Mucosa of stomach (tissue), 1 donor: ENCODE results near the gene SMTNL2.
"Not testable (repeated sequence)": the region's sequence is repeated elsewhere in the genome, so short reads cannot be mapped to it uniquely, and the experiment has no call there.

Experiments
- H3K27me3 ChIP-seq: one replicate; pipeline ENCODE4 v1.7.0; 2013; ENCODE audit warnings: mild to moderate bottlenecking, low read length; ENCODE audit not compliant: control insufficient read depth, insufficient read depth
- H3K36me3 ChIP-seq: one replicate; pipeline ENCODE4 v1.7.0; 2013; ENCODE audit warnings: low read length; ENCODE audit not compliant: control insufficient read depth, insufficient read depth
- H3K4me1 ChIP-seq: one replicate; pipeline ENCODE4 v1.7.0; 2013; ENCODE audit warnings: mild to moderate bottlenecking, low read length; ENCODE audit not compliant: control insufficient read depth, insufficient read depth
- H3K4me3 ChIP-seq: one replicate; pipeline ENCODE4 v1.7.0; 2013; ENCODE audit warnings: low read length
- H3K9ac ChIP-seq: one replicate; pipeline ENCODE4 v1.7.0; 2013; ENCODE audit warnings: mild to moderate bottlenecking, low read length, moderate library complexity
- H3K9me3 ChIP-seq: one replicate; pipeline ENCODE4 v1.7.0; 2013; ENCODE audit warnings: mild to moderate bottlenecking, low read length, moderate library complexity; ENCODE audit not compliant: control insufficient read depth
- donor health status: Pancreatic carcinoma.

Gene SMTNL2

GRCh38 chr17:4593021-4593421 is 8.7 kb downstream of the SMTNL2 start:
- H3K9ac ChIP-seq: no peak overlapping the region
- H3K27me3 ChIP-seq: peaks cover 4% of the 10 kb centered on the region
- peaks cover 10% of the 10 kb centered on the region for H3K4me1 ChIP-seq
- H3K36me3 ChIP-seq: no peaks in the 10 kb centered on the region
- no peak overlapping the region for H3K4me3 ChIP-seq
- no peaks in the 10 kb centered on the region for H3K9me3 ChIP-seq

GRCh38 chr17:4594406-4594805 is 10.1 kb downstream of the SMTNL2 start:
- Histone ChIP-seq H3K4me1 (peaks cover 13% of the 10 kb centered on the region), H3K9me3 (no peaks in the 10 kb centered on the region), H3K4me3 (no peak overlapping the region), H3K9ac (no peak overlapping the region), H3K36me3 (no peaks in the 10 kb centered on the region), H3K27me3 (peaks cover 4% of the 10 kb centered on the region)

- H3K27me3 ChIP-seq: peaks cover 4% of the 10 kb centered on the region
- no peaks in the 10 kb centered on the region for H3K9me3 ChIP-seq
- peak overlapping the region; percentile 15 for H3K9ac ChIP-seq
- peaks cover 14% of the 10 kb centered on the region for H3K4me1 ChIP-seq
- H3K4me3 ChIP-seq: no peak overlapping the region
- no peaks in the 10 kb centered on the region for H3K36me3 ChIP-seq
These were observed 10.8 kb downstream of the SMTNL2 start for GRCh38 chr17:4594931-4595684.

GRCh38 chr17:4595685-4596342 is 11.5 kb downstream of the SMTNL2 start:
- not testable (repeated sequence) for H3K9ac ChIP-seq, H3K36me3 ChIP-seq, H3K27me3 ChIP-seq, H3K4me3 ChIP-seq, H3K9me3 ChIP-seq
- peaks cover 14% of the 10 kb centered on the region for H3K4me1 ChIP-seq

- no peaks in the 10 kb centered on the region for H3K36me3 ChIP-seq
- no peak overlapping the region for H3K9ac ChIP-seq
- no peak overlapping the region for H3K4me3 ChIP-seq
- H3K4me1 ChIP-seq: peaks cover 14% of the 10 kb centered on the region
- no peaks in the 10 kb centered on the region for H3K9me3 ChIP-seq
- peaks cover 4% of the 10 kb centered on the region for H3K27me3 ChIP-seq
These were observed 12.5 kb downstream of the SMTNL2 start for GRCh38 chr17:4596636-4597380.

- Histone ChIP-seq H3K4me1 (peaks cover 14% of the 10 kb centered on the region), H3K27me3 (peaks cover 4% of the 10 kb centered on the region)
These were observed 13.6 kb downstream of the SMTNL2 start for GRCh38 chr17:4597975-4598374.

GRCh38 chr17:4598776-4599504 is 14.6 kb downstream of the SMTNL2 start:
- no peak overlapping the region for H3K4me3 ChIP-seq
- peaks cover 14% of the 10 kb centered on the region for H3K4me1 ChIP-seq

More at GRCh38 chr17:4597975-4598374, 13.6 kb downstream of the SMTNL2 start:
- H3K9ac ChIP-seq: no peak overlapping the region
- H3K4me3 ChIP-seq: no peak overlapping the region
- H3K9me3 ChIP-seq: no peaks in the 10 kb centered on the region
- no peaks in the 10 kb centered on the region for H3K36me3 ChIP-seq

GRCh38 chr17:4599505-4600281 is 15.4 kb downstream of the SMTNL2 start:
- Histone ChIP-seq H3K9me3 (no peaks in the 10 kb centered on the region), H3K27me3 (peaks cover 4% of the 10 kb centered on the region), H3K4me3 (no peak overlapping the region), H3K4me1 (peaks cover 13% of the 10 kb centered on the region), H3K9ac (no peak overlapping the region), H3K36me3 (no peaks in the 10 kb centered on the region)

More at GRCh38 chr17:4598776-4599504, 14.6 kb downstream of the SMTNL2 start:
- Histone ChIP-seq H3K9ac (no peak overlapping the region), H3K9me3 (no peaks in the 10 kb centered on the region), H3K36me3 (no peaks in the 10 kb centered on the region), H3K27me3 (peaks cover 4% of the 10 kb centered on the region)

- Histone ChIP-seq H3K4me1 (peaks cover 4% of the 10 kb centered on the region), H3K9ac (no peak overlapping the region), H3K27me3 (peaks cover 4% of the 10 kb centered on the region), H3K4me3 (no peak overlapping the region), H3K9me3 (no peaks in the 10 kb centered on the region), H3K36me3 (no peaks in the 10 kb centered on the region)
These were observed 16.2 kb downstream of the SMTNL2 start for GRCh38 chr17:4600563-4600962.

- Histone ChIP-seq H3K36me3 (no peaks in the 10 kb centered on the region), H3K27me3 (peaks cover 4% of the 10 kb centered on the region), H3K9me3 (no peaks in the 10 kb centered on the region), H3K4me1 (peaks cover 4% of the 10 kb centered on the region), H3K9ac (no peak overlapping the region), H3K4me3 (no peak overlapping the region)
These were observed 17.0 kb downstream of the SMTNL2 start for GRCh38 chr17:4601326-4601725.

GRCh38 chr17:4602041-4602440 is 17.7 kb downstream of the SMTNL2 start:
- Histone ChIP-seq H3K4me1 (peaks cover 5% of the 10 kb centered on the region), H3K27me3 (peaks cover 4% of the 10 kb centered on the region), H3K36me3 (no peaks in the 10 kb centered on the region), H3K9ac (no peak overlapping the region), H3K9me3 (no peaks in the 10 kb centered on the region), H3K4me3 (no peak overlapping the region)
